ENCODE measurements around the gene SMURF1.

SMURF1 gene

DNA sequence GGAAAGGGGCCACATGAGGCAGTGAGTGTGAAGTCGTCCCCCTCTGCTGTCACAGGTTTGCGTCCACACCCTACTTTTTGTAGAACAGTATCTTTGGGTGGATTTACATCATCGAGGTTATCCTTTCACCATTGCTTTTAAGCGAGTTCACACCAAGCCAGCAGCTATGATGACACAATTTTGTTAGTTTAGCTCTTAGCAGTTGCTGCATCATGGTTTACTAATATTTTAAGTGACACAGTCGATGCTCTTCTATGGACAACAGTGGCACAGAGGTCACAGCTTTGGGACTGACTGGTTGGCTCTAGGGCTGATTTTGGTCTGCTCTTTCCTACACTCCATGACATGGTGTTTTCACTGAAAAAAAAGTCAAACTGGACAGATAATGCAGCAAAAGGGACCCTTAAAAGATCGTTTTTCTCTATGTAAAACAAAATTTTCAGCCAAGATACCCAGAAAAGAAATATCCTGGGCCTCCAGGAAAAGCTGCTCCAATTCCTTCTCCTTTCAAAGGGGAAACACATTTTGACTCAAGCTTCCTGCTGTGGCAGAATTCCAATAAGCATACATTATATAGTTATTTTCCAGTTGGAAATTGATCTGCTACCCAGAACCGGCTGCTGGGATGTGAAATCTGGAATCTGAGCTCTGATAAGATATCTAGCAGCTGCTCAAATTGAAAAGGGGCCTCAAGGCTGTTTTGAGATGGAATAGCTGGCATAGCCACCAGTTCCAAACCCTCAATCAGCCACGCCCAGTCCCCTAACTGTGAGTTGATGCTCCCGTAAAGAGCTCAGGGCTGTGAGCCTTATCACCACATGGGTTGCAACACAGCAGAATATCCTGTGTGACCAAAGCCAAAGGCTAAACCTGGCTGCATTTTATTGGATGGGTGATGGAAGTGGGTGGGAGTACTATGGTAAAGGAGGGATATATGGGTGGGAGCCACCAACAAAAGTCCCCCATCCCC lies 114.2 kb downstream of the SMURF1 start:
- DNase-seq (ENCODE audit: low read depth in 2 of 2) = no peak

DNA sequence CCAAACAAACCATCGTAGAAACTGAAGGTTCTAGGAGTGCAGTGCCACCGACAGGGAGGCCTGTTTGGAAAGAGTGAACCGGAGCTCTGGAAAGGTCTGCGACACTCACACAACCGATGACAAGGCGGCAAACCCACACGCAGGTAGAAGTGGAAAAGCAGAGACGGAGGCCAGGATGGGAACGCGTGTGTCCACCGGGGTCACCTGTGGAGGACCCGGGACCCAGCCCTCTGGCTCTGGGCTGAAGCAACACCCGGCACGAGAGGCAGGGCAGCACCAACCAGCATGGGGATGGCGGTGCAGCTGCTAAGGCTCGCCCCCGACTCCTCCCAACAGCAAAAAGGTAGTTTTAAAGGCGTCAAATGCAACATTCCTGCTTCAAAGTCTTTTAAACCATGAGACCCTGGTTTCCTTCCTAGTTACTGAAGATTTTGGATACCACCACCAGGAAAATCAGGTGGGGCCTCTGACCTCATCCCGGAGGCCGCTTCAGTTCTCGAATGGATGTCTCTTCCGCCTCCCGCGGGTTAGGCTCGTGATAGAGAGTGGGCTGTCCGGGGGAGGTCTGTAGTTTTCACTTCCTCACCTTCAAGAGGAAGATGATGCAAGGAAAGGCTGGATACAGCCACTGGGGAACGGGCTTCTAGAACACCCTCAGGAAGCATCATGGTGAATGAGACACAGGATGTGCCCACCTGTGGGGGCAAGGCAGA lies 115.5 kb downstream of the SMURF1 start:
- DNase-seq (ENCODE audit: low read depth in 2 of 2) = no peak

DNA sequence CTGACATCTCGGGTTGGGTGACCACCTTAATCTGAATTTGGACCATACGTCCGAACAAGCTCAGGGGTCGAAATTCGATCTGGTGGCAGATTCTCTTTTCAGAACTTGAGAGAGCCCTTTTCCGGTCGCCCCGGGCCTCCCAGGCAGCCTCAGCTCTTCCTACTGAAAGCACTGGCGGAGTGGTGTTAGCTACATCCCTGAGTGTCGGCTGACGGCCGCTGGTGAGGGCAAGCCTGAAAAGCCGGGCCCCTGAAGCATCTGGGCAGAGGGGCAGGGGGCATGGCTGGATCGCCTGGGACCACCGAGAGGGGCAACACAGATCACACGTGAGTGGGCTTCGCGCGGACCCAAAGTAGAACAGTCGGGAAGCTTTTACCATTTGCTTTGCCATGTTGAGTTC lies 116.1 kb downstream of the SMURF1 start:
- no peak for DNase-seq (ENCODE audit: low read depth in 2 of 2)

DNA sequence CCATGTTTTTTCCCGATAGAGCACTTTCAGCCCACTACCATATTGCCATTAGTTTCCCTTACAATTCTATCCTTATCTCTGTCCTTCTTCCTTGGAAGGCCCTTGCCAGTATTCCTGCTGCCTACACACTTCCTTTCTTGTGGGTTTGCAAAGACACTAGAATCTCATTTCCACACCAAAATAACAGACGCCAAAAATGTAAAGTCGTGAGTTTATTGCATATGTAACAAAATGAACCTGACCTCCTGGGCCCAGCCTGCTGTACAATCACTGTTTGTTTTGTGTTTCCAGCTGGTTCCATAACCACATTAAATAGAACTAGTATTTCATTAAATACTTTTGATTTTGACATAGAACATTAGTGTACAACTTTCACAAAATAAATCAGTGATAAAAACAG lies 116.7 kb downstream of the SMURF1 start:
- DNase-seq (ENCODE audit: low read depth in 2 of 2) = no peak

DNA sequence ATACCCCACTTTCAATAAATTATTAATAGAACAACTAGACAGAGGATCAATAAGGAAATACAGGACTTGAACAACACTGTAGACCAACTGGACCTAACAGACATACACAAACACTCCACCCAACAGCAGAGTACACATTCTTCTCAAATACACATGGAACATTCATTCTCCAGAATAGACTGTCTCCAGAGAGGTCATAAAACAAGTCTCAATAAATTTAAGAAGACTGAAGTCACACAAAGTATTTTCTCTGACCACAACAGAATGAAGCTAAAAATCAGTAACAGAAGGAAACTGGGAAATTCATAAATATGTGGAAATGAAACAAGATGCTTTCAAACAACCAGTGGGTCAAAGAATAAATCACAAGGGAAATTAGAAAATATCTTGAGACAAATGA lies 119.8 kb downstream of the SMURF1 start:
- DNase-seq (ENCODE audit: low read depth in 2 of 2) = no peak

DNA sequence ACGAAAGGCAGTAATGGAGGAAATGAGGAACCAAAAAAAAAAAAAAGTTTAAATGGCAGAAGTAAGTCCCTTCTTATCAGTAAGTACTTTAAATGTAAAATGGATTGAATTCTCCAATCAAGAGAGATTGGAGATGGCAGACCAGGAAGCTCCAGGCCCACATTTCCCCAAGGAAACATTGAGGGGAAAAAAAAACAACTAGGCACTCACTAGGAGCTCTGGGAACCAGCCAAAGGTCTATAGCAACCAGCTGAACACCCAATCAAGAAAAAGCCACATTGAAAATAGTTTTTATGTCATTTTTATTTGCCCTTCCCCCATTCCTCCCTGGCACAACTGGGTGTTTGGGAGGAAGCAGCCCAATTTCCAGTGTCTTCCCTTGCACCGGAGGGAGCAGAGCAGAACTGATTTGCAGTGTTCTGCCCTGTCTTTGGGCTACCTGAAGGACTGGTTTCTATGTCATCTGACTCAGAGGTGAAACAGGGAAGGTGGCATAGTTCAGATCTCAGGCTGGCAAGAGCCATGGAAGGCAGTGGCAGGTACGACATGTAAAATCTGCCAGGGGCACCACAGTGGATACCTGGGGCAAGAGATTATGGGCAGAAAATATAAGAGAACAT lies 121.9 kb downstream of the SMURF1 start:
- DNase-seq (ENCODE audit: low read depth in 2 of 2) = no peak

DNA sequence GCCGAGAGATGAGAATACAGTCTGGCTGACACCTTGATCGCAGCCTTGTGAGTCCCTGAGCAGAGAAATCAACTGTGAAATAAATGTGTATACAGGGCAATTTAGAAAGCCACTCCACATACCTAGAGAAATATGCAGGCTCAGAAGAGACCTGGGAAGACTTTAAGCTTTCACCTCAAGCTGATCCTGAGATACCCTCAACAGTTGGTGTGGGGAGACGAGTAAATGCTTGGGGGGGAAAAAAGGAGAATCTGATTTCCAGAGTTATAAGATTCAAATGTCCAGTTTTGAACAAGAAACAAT lies 123.5 kb downstream of the SMURF1 start:
- no peak for DNase-seq (ENCODE audit: low read depth in 2 of 2)

DNA sequence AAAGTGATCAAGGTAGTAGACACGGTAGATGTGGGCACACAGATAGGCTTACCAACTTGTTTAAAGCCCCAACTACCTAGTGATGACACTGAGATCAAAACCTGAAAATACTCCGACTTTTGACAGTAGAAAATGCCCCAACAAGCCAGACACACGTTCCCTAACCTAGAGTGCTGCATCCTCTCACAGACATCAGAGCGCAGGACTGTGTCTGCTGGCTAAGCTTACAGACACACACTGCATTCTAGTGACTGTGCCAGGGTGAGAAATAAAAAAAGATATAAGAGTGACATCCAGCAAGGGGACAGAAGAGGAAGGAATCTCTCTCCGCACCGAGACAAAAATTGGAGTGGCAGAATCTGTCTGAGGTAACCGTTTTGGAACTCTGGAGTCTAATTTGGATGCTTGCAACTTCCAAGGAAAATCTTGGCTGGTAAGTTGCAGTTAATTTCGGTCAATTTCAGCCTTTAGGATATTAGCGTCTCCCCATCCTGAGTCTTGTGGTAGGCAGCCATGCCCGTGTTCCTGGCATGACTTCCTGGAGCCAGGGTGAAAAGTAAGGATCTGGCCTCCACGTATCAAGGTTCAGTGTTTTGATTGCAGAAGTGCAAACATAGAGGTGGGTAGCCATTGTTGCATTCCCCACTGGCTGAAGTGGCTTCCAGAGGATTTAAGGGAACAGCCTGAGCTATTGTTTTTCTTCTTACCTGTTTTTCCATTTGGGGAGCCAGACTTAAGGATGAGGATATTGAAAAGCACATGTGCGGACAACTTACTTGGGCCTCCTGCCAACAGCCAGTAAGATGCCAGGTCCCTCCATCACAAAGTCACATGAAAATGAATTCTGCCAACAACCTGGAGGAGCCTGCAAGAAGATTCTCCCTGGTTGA lies 124.1 kb downstream of the SMURF1 start:
- DNase-seq (ENCODE audit: low read depth in 2 of 2) = no peak

DNA sequence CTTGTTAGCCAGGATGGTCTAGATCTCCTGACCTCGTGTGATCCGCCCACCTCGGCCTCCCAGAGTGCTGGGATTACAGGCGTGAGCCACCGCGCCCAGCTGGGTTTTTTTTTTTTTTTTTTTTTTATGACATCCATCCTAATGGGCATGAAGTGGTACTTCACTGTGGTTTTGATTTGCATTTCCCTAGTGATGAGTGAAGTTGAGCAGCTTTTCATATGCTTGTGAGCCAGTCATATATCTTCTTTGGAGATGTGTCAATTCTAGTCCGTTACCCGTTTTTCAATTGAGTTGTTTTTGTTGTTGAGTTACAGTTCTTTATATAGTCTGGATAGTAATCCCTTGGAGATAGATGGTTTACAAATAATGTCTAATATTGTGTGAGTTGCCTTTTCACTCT lies 127.7 kb downstream of the SMURF1 start:
- DNase-seq (ENCODE audit: low read depth in 2 of 2) = no peak

DNA sequence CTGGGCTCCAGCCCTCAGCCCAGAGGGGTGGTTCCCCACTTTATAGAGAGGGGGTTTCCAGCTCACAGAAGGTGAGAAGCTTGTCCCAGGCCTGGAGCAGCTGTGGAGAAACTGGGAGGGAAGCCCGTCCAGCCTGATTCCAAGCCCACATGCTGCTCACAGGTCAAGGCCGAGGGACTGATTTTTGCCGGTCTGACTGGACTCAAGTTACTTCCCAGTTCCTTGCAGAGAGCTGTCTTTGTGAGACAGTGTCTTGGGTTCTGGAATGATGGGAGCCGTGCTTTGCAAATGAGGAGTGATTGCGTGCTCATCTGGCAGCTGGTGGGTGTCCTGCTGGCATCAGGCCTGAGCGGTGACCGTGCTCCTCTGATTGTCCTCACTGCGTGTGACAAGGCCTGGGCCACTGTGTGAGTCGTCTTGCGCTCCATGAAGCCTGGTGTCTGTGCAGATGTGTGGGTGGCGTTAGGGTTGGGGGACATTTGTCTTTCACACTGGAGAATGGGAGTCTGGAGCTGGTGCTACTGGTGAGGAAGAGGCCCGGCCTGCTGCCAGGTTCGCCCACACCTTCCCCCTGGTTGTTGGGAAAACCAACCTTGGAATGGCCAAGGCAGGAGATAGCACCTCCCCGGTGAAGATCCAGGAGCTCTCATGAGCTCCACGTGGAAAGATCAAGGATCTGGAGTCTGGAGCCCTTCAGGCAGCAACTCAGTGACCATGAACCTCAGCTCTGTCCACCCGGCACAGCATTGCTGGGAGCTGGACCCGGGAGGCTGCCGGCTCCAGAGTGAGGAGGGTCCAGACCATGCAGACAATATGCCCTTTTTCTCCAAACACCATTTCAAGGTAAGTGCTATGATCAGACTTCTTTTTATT lies 129.6 kb downstream of the SMURF1 start:
- DNase-seq (ENCODE audit: low read depth in 2 of 2) = no peak

DNA sequence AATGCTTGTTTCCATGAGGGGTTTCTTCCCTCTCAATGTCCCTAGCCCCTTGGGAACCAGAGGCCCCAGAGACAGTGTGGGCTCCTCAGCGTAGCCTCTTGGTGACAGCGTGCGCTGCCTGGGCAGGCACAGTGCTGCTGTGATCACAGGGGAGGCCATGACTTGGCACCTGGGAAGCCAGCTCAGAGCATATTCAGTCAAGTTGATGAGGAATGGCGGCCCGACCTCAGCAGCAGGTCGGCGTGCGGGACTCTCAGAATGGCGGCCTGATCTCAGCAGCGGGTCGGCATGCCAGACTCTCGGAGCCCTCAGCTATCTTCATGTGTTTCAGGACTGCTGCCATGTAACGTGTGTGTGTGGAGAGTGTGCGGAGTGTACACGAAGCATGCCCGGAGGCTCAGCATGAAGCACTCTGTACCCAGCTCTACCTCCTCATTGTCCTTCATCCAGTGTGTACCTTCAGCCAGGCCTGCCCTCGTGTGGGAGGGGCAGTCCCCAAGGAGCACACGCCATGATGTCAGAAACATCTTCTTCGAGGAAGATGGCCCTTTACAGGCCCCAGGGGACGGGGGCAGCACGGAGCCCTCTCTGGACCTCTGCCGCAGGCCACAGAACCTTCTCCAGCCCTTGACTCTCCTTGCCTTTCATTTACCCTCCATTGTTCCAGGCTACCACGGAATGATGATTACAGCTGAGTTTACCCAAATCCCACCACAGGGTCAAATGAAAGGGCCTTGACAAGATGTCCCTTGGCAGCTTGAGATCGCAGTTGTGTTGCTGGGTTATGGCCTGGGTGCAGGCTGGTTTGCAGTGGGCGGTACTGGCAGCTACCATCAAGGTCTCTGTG lies 130.4 kb downstream of the SMURF1 start:
- no peak for DNase-seq (ENCODE audit: low read depth in 2 of 2)

DNA sequence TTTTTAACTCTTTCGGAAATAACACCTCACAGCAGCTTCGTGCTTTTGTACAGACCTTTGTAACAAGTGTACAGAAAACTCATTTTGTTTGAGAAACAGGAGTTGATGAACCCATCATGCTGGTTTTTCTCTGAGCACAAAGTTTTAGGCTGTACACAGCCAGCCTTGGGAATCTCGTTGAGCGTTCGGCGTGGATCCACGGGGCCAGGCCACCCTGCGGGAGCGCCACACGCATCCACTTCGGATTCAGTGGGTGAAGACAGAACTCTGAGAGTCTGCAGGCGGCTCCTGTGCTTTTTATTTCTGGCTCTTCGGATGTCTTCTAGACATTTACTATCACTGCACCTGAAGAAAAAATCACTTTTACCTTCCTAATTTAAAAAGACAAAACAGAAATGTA lies 131.2 kb downstream of the SMURF1 start:
- no peak for DNase-seq (ENCODE audit: low read depth in 2 of 2)

DNA sequence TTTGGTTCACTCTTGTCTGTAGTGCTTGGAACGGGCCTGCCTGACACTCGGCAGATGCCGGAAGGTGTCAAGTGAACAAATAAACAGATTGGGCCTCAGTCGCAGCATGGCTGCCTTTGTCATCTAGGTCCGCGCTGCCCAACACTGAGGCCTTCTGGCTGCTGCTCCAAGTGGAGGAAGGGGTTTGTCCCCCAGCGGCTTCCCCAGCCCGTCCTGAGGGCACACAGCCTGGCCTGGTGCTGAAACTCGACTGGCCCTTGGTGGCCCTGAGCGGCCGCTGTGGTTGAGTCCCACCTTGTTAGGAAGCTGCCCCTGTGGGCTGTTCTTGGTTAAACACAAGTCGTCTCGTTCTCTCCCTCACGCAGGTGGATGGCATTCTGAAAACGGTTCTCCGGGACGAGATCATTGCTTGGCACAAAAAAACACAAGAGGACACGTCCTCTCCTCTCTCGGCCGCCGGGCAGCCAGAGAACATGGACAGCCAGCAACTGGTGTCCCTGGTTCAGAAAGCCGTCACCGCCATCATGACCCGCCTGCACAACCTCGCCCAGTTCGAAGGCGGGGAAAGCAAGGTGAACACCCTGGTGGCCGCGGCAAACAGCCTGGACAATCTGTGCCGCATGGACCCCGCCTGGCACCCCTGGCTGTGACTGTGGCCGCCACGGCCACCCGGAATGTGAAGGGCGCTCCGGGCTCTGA lies 132.1 kb downstream of the SMURF1 start:
- no peak for DNase-seq (ENCODE audit: low read depth in 2 of 2)

DNA sequence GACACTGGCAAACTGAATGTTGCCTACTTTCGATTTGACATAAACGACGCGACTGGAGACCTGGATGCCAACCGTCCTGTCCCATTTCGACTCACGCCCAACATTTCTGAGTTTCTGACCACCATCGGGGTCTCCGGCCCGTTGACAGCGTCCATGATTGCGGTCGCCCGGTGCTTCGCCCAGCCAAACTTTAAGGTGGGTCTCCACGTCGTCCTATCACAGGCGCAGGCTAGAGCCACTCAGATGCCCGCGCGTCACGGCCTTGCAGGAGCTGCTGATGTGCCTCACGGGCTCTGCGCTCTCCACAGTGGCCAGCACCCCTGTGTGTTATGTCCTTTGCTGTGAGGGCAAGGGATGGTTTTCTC lies 132.6 kb downstream of the SMURF1 start:
- DNase-seq (ENCODE audit: low read depth in 2 of 2) = no peak

DNA sequence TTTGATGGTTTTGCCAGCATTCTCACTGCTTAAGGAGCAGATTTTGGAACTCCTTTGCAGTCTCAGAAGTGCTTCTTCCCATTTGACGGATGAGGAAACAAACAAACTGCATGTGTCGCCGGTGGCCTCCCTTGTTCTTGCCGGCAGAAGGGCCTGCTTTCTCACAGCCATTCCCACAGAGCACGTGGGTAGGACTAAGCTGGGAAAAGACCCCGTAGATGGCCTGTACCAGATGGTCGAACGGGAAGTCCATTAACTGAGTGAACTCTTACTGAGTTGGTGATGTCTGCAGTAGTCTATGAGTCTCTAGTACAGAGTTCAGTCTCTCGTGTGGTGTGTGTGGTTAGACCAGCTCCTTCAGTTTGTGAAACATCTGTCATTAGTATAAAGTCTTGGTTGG lies 133.6 kb downstream of the SMURF1 start:
- no peak for DNase-seq (ENCODE audit: low read depth in 2 of 2)

DNA sequence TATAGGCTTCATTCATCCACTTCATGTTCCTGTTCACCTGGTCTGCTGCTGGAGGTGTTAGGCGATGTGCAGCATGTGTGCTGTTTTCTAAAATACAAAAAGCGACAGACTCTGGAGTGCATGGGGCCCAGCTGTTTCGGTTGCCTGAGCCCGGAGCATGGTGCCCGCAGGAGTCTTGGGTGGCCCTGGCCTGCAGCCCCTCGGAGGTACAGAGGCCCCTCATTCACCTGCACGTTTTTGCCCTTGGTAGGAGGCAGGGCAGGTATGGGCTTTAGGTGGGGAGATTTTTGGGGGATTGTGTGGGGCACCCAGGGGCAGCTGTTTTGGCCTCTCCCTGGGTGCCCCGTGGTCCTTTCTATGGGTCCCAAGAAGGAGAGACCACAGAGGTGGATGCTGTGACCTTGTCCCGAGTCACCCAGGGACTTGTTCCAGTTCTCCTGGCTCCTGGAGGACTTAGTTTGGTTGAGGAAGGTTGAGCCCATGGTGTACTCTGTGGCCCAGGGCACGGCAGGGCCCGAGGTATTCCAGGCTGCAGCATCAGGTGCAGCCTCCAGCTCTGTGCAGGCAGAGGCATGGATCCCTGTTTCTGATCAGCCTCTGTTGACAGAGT lies 134.9 kb downstream of the SMURF1 start:
- DNase-seq (ENCODE audit: low read depth in 2 of 2) = no peak

DNA sequence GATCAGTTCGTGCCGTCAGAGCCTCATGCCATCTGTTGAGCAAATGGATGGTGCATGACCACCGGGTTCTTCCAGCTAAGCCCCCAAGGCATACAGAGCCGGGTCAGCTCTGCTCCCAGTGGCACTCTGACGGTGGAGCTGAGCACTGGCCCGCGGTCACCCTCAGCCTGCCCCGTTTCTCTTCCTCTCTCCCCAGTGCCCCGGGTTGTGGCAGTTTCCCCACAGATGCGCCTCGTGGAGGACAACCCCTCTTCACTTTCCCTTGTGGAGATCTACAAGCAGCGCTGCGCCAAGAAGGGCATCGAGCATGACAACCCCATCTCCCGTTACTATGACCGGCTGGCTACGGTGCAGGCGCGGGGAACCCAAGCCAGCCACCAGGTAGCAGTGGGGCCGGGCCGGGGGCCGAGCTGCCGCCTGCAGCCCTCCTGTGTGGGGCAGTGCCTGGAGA lies 135.7 kb downstream of the SMURF1 start:
- DNase-seq (ENCODE audit: low read depth in 2 of 2) = no peak

DNA sequence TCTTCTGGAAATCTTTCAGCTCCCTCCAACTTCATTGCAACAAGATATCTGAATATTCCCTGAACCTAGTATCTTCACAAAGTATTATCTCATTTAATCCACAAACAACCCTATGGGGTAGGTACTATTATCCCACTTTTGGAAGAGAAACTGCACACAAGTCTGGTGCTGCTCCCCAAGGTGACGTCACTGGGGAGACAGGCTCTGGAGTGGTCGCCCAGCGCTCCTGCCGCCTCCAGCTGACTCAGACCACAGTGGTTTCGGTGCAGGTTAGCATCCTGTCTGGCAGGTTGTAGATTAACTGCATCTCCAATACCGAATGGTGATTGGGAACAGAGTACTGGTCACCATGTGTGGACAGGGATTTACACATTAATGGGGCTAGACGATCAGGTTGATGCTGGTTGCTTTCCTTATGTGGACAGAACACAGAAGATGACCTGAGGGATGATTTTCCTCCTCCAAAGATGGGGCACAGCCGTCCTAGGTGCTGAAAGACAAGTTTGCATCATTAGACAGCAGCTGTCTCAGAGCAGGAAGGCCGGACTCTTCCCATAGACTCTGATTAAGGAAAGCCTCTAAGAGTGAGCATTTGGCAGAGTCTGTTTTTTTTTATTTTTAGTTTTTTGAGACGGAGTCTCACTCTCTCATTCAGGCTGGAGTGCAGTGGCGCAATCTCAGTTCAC lies 137.0 kb downstream of the SMURF1 start:
- DNase-seq (ENCODE audit: low read depth in 2 of 2) = no peak
